ENCODE results near the gene ZCCHC9. TPM values are rescaled to one million over a fixed set of nuclear protein-coding genes. Genes with fewer than 3 reads are reported as not detected.

Gene ZCCHC9
- total and polyA plus RNA-seq, 2 of the 4 experiments (the other 2 are of a cell fraction): 20.4 to 24.6 TPM

DNA sequence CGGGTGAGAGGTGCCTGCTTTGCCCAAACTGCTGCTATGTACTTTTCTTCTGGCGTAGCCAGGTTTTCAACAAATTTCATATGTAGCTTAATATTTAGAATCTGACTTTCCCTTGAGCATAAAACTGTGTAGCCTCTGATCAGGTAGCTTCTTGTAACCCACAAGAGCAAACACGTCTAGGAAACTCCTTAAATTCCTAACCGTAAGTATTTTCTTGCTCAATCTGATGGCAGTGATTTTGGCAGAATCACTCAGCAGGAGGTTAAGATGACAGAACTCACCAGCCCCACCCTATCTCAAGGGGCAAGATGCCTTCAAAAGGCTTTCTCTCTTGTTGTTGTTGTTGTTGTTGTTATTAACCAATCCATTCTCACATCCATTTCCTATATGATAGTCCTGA lies 47.5 kb upstream of the ZCCHC9 start:
- in situ Hi-C loops (cut with MboI; ENCODE audit: low sequenced_read_pairs) (no loop called here), dilution Hi-C loops (cut with HindIII; ENCODE audit: low sequenced_read_pairs, unreplicated experiment) (no loop called here), intact Hi-C loops (cut with micrococcal nuclease) (no loop called here)
- DNase-seq (no peak), ATAC-seq (ENCODE audit: low read depth) (no peak)
- POLR2A ChIA-PET (ENCODE audit: unreplicated experiment): no interaction called here
- Histone ChIP-seq H2AFZ (replicated peaks; ENCODE audit: low read length, poor library complexity) (no peak overlapping the region), H4K8ac (ENCODE audit: low read depth in 2 of 2, low read length in 2 of 2) (no peak overlapping the region), H3K79me1 (ENCODE audit: low read depth in 1 of 2, low read length in 2 of 2) (peaks cover under 1 to 9% of the 10 kb centered on the region in 2 experiments; a peak in 2 of 4 replicates), H2BK15ac (ENCODE audit: low read depth, low read length) (no peak overlapping the region), H3K9ac (ENCODE audit: low read depth, low read length) (no peak overlapping the region), H4K91ac (ENCODE audit: insufficient read depth, low read depth, low read length) (no peak overlapping the region), H2AK5ac (ENCODE audit: low read depth, low read length) (no peak overlapping the region), H3K9me1 (ENCODE audit: insufficient read depth, low read length) (peaks cover 3% of the 10 kb centered on the region; the same call in 1 of the 2 replicates), H3K27ac (ENCODE audit: insufficient read depth, low read length) (no peak overlapping the region), H3K4me1 (ENCODE audit: control insufficient read depth, insufficient read depth, low read length) (no peaks in the 10 kb centered on the region), H3K9me3 (ENCODE audit: control insufficient read depth, insufficient read depth, low read length) (no peaks in the 10 kb centered on the region), H3K4me2 (ENCODE audit: low read depth, low read length) (no peak overlapping the region), H3K4me3 (ENCODE audit: insufficient read depth, low read depth, low read length) (no peak overlapping the region), H2AK9ac (replicated peaks; ENCODE audit: low read depth, low read length, poor library complexity) (no peak overlapping the region), H2BK120ac (ENCODE audit: low read depth, low read length) (no peak overlapping the region), H2BK5ac (ENCODE audit: low read depth, low read length, poor library complexity, severe bottlenecking) (no peak overlapping the region), H3K14ac (replicated peaks; ENCODE audit: low read depth, low read length) (no peak overlapping the region), H3K36me3 (ENCODE audit: control insufficient read depth, insufficient read depth, low read length) (no peaks in the 10 kb centered on the region), H2BK20ac (ENCODE audit: low read depth, low read length) (no peak overlapping the region), H3K56ac (ENCODE audit: extremely low read depth, insufficient read depth, low read length) (no peak overlapping the region), H4K5ac (ENCODE audit: low read depth, low read length) (no peak overlapping the region), H3K4ac (ENCODE audit: low read depth, low read length) (no peak overlapping the region), H3K18ac (ENCODE audit: low read depth, low read length) (no peak overlapping the region), H3K23ac (ENCODE audit: low read depth, low read length) (no peak overlapping the region), H3K27me3 (ENCODE audit: control insufficient read depth, insufficient read depth, low read length) (no peaks in the 10 kb centered on the region), H4K20me1 (ENCODE audit: insufficient read depth, low read length) (no peaks in the 10 kb centered on the region)
- CTCF ChIA-PET: interaction anchor here (0.5 kb wide), 1 partner anchor 402 kb away, joined by 3 read pairs; no protein-coding TSS in a partner anchor
- no peak for TF ChIP-seq RCOR1 (IDR thresholded peaks at IDR 0.05; ENCODE audit: insufficient replicate concordance, low read length)
- TF ChIP-seq RFX5 (IDR thresholded peaks at IDR 0.05; ENCODE audit: low read depth, low read length): no peak
- TF ChIP-seq, protein P1, sequence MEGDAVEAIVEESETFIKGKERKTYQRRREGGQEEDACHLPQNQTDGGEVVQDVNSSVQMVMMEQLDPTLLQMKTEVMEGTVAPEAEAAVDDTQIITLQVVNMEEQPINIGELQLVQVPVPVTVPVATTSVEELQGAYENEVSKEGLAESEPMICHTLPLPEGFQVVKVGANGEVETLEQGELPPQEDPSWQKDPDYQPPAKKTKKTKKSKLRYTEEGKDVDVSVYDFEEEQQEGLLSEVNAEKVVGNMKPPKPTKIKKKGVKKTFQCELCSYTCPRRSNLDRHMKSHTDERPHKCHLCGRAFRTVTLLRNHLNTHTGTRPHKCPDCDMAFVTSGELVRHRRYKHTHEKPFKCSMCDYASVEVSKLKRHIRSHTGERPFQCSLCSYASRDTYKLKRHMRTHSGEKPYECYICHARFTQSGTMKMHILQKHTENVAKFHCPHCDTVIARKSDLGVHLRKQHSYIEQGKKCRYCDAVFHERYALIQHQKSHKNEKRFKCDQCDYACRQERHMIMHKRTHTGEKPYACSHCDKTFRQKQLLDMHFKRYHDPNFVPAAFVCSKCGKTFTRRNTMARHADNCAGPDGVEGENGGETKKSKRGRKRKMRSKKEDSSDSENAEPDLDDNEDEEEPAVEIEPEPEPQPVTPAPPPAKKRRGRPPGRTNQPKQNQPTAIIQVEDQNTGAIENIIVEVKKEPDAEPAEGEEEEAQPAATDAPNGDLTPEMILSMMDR (conservative IDR thresholded peaks at IDR 0.05; ENCODE audit: low read depth, low read length): no peak
- no peak for TF ChIP-seq SMC3 (IDR thresholded peaks at IDR 0.05; ENCODE audit: low read depth, low read length)
- TF ChIP-seq BHLHE40 (IDR thresholded peaks at IDR 0.05; ENCODE audit: low read depth, low read length): no peak
- TF ChIP-seq, protein P2, sequence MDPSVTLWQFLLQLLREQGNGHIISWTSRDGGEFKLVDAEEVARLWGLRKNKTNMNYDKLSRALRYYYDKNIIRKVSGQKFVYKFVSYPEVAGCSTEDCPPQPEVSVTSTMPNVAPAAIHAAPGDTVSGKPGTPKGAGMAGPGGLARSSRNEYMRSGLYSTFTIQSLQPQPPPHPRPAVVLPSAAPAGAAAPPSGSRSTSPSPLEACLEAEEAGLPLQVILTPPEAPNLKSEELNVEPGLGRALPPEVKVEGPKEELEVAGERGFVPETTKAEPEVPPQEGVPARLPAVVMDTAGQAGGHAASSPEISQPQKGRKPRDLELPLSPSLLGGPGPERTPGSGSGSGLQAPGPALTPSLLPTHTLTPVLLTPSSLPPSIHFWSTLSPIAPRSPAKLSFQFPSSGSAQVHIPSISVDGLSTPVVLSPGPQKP (IDR thresholded peaks at IDR 0.05; ENCODE audit: borderline replicate concordance, low read depth, low read length): no peak
- no peak for TF ChIP-seq MAFK (IDR thresholded peaks at IDR 0.05; ENCODE audit: low read depth, low read length)
- TF ChIP-seq MAZ (IDR thresholded peaks at IDR 0.05; ENCODE audit: borderline replicate concordance, low read depth, low read length): no peak
- TF ChIP-seq CHD1 (IDR thresholded peaks at IDR 0.05; ENCODE audit: low read depth, low read length): no peak
- no peak for TF ChIP-seq FOS (IDR thresholded peaks at IDR 0.05; ENCODE audit: low read depth, low read length)
- TF ChIP-seq MXI1 (IDR thresholded peaks at IDR 0.05; ENCODE audit: borderline replicate concordance, low read depth, low read length): no peak
- WGBS, 2 experiments (ENCODE audit: extremely low coverage in 2 of 2, insufficient read length in 1 of 2): no CpG with 5 or more reads among the region's 4 CpGs
- BruUV-seq (replicated peaks): no TSS peak

Measured in IMR-90 (cell line).